Measurements from ENCODE around the gene CBLB.

CBLB gene

DNA sequence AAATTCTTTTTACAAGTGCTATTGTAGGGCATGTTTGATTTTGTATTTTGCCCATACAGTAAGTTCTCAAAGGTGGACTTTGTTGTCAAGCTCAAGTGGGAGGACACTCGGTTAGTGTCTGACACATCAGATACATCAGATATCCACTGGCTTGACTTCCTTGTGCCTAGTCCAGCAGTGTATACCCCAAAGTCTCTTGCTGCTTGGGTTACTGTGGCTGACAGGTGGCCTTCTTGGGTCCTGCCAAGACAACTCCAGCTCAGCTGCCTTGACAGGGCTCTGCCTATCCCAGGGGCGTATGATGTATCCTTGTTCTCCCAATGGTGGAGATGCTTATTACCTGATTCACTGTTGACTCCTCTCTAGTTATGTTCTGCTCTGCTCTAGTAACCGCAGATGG, 214.9 kb downstream of the CBLB start:
- TF ChIP-seq, protein P1, sequence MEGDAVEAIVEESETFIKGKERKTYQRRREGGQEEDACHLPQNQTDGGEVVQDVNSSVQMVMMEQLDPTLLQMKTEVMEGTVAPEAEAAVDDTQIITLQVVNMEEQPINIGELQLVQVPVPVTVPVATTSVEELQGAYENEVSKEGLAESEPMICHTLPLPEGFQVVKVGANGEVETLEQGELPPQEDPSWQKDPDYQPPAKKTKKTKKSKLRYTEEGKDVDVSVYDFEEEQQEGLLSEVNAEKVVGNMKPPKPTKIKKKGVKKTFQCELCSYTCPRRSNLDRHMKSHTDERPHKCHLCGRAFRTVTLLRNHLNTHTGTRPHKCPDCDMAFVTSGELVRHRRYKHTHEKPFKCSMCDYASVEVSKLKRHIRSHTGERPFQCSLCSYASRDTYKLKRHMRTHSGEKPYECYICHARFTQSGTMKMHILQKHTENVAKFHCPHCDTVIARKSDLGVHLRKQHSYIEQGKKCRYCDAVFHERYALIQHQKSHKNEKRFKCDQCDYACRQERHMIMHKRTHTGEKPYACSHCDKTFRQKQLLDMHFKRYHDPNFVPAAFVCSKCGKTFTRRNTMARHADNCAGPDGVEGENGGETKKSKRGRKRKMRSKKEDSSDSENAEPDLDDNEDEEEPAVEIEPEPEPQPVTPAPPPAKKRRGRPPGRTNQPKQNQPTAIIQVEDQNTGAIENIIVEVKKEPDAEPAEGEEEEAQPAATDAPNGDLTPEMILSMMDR (IDR thresholded peaks at IDR 0.05; ENCODE audit: low read depth, low read length), result no peak
- H3K4me3 ChIP-seq (ENCODE audit: low read depth, low read length), result no peak overlapping the region

DNA sequence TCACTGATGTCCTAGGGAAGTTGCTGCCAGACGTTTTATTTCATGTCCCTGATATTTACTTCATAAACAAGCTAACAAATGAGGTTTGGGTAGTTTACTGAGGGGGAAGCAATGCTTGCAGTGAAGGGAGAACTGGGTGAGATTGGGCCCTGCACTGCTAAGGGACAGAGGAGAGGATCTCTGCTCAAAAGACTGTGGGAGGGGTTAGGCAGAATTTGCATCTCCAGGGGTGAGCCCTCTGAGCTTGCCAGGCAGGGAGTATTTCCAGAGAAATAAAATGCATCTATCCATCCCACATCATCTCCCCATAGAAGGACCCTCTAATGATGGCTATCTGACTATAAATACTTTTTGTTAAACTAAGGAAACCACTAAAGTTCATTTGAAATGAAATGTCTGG, 215.6 kb downstream of the CBLB start:
- H3K4me3 ChIP-seq (ENCODE audit: low read depth, low read length), result no peak overlapping the region
- TF ChIP-seq, protein P1 (IDR thresholded peaks at IDR 0.05; ENCODE audit: low read depth, low read length), result no peak

DNA sequence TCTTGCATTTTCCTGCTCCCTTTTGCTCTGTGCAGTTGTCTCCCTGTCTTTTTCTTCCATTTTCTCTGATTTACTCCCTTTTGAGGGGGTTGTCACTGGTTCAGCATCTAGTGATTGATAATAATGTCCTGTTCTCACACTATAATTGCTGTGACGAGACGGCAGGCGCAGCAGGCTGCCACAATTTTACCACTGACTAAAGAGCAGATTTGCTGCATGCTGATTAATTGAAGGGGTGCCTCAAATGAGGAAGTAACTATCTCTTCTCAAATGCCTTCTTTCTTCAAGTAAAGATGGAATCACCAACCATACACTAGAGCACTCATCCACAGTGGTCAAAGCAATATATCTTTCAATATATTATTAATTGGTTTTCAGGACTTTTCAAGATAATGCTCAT, 219.3 kb downstream of the CBLB start:
- no peak overlapping the region for H3K4me3 ChIP-seq (ENCODE audit: low read depth, low read length)
- TF ChIP-seq, protein P1 (IDR thresholded peaks at IDR 0.05; ENCODE audit: low read depth, low read length), result no peak

DNA sequence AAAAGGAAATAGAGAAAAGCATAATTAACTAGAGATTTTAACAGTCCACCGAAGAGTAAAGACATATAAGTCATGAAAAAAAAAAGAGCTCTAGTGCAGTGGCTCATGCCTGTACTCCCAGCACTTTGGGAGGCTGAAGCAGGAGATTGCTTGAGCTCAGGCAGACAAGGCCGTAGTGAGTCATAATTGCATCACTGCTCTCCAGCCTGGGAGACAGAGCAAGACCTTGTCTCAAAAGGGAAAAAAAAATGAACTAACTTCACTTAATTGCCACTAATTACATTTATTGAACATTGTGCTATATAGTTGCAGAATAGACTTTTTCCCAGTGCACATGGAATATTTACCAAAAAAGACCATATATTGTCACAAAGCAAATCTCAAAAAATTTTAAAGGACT, 221.8 kb downstream of the CBLB start:
- TF ChIP-seq, protein P1 (IDR thresholded peaks at IDR 0.05; ENCODE audit: low read depth, low read length), result no peak
- H3K4me3 ChIP-seq (ENCODE audit: low read depth, low read length), result no peak overlapping the region

DNA sequence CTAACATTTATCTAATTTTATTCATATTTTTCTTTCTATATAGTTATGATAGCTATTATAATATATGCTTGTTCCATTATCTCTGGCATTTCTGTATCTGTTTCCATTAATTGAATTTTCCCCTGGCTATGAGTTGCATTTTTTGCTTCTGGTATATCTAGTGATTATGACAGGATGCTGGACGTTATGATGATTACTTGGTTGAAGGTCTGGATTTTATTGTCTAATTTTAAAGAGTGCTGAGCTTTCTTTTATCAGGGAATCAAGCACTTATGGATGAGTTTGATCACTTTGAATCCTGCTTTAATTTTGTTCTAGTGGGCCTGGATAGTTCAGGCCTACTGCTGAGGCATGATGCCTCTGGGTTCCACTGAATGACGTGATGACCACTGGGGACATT, 229.7 kb downstream of the CBLB start:
- no peak overlapping the region for H3K4me3 ChIP-seq (ENCODE audit: low read depth, low read length)
- TF ChIP-seq, protein P1 (IDR thresholded peaks at IDR 0.05; ENCODE audit: low read depth, low read length), result no peak

DNA sequence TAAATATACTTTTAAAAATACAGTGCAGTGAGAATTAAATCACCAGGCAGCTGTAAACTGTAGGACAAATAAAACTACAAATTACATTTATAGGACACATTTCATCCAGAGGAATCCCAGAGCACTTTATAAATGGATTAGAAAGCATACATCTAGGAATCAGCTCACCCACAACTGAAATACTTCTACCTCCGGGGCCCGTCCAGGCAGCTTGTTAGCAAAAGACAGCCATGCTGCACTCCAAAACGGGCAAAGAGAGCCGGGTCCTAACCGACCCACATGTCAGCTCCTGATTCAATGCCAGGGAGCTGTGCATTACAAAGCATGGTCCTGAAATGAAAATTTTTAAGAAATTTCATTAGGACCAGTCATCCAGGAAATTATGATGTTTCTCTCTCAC, 234.1 kb downstream of the CBLB start:
- TF ChIP-seq, protein P1 (IDR thresholded peaks at IDR 0.05; ENCODE audit: low read depth, low read length), result no peak

DNA sequence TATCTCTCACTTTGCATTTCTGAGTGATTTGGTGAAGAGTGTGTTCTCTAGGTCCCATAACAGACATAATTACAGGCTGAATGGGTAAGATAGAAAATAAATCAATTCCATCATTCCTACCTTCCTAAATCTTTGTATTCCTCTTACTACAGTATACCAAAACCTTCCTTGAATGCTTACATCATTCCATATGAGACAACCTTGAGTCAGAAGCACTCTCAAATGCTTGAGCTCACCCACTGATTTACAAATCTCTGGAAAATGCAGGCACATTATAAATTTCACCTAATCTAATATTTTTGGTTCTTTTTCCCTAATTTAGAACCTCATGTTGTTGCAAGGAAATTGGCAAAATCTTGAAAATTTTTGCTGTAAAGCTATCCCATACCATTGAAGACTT, 239.1 kb downstream of the CBLB start:
- TF ChIP-seq, protein P1 (IDR thresholded peaks at IDR 0.05; ENCODE audit: low read depth, low read length), result no peak
- no peak overlapping the region for H3K4me3 ChIP-seq (ENCODE audit: low read depth, low read length)

More for the DNA sequence above, 234.1 kb downstream of the CBLB start:
- H3K4me3 ChIP-seq (ENCODE audit: low read depth, low read length), result no peak overlapping the region

Measured in WI38 (cell line).